Measurements from ENCODE around the gene DRP2.

- TF ChIP-seq CTCF (IDR thresholded peaks at IDR 0.05; ENCODE audit: poor library complexity, severe bottlenecking), result no peak
- no peak for TF ChIP-seq EP300 (conservative IDR thresholded peaks at IDR 0.05; ENCODE audit: poor library complexity, severe bottlenecking)
- no peak for TF ChIP-seq POLR2AphosphoS5 (IDR thresholded peaks at IDR 0.05)
- TF ChIP-seq, protein P1, sequence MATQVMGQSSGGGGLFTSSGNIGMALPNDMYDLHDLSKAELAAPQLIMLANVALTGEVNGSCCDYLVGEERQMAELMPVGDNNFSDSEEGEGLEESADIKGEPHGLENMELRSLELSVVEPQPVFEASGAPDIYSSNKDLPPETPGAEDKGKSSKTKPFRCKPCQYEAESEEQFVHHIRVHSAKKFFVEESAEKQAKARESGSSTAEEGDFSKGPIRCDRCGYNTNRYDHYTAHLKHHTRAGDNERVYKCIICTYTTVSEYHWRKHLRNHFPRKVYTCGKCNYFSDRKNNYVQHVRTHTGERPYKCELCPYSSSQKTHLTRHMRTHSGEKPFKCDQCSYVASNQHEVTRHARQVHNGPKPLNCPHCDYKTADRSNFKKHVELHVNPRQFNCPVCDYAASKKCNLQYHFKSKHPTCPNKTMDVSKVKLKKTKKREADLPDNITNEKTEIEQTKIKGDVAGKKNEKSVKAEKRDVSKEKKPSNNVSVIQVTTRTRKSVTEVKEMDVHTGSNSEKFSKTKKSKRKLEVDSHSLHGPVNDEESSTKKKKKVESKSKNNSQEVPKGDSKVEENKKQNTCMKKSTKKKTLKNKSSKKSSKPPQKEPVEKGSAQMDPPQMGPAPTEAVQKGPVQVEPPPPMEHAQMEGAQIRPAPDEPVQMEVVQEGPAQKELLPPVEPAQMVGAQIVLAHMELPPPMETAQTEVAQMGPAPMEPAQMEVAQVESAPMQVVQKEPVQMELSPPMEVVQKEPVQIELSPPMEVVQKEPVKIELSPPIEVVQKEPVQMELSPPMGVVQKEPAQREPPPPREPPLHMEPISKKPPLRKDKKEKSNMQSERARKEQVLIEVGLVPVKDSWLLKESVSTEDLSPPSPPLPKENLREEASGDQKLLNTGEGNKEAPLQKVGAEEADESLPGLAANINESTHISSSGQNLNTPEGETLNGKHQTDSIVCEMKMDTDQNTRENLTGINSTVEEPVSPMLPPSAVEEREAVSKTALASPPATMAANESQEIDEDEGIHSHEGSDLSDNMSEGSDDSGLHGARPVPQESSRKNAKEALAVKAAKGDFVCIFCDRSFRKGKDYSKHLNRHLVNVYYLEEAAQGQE (IDR thresholded peaks at IDR 0.05; ENCODE audit: borderline replicate concordance), result no peak
- no peak for TF ChIP-seq RAD21 (conservative IDR thresholded peaks at IDR 0.05)
- TF ChIP-seq EZH2 (IDR thresholded peaks at IDR 0.05; ENCODE audit: borderline replicate concordance, insufficient read depth, low read length, poor library complexity, severe bottlenecking), result no peak
- TF ChIP-seq TAF1 (IDR thresholded peaks at IDR 0.05; ENCODE audit: low read depth), result no peak
- TF ChIP-seq SMC3 (conservative IDR thresholded peaks at IDR 0.05; ENCODE audit: poor library complexity), result no peak
- TF ChIP-seq MXI1 (conservative IDR thresholded peaks at IDR 0.05; ENCODE audit: poor library complexity, severe bottlenecking), result no peak
These were observed 33.0 kb downstream of the DRP2 start for GRCh38 chrX:101252634-101253033.
